Measurements from ENCODE around the gene GTF2I.
"Not testable (repeated sequence)": the region's sequence is repeated elsewhere in the genome, so short reads cannot be mapped to it uniquely, and the experiment has no call there.

GRCh38 chr7:74770062-74770461, 112.5 kb downstream of the GTF2I start:
- TF ChIP-seq POLR2A, EP300 (IDR thresholded peaks at IDR 0.05): not testable (repeated sequence)
